Lower leg skin (tissue), 3 donors: Measurements from ENCODE around the gene KRT72.

Source experiments
- POLR2A ChIP-seq, 2 donors: fragments of 450-650 bp; IDR thresholded peaks; one replicate each; pipeline ENCODE4 v1.6.1; 2016 to 2017; ENCODE audit warnings: antibody characterized with exemption in 2 of 2, mild to moderate bottlenecking in 1 of 2, moderate library complexity in 1 of 2
- TF ChIP-seq, protein P1 (sequence below), 3 donors: fragments of 450-650 bp; IDR thresholded peaks; one replicate each; pipeline ENCODE4 v1.5.1; 2016; ENCODE audit warnings: antibody characterized with exemption in 3 of 3, mild to moderate bottlenecking in 3 of 3, moderate library complexity in 2 of 3

DNA sequence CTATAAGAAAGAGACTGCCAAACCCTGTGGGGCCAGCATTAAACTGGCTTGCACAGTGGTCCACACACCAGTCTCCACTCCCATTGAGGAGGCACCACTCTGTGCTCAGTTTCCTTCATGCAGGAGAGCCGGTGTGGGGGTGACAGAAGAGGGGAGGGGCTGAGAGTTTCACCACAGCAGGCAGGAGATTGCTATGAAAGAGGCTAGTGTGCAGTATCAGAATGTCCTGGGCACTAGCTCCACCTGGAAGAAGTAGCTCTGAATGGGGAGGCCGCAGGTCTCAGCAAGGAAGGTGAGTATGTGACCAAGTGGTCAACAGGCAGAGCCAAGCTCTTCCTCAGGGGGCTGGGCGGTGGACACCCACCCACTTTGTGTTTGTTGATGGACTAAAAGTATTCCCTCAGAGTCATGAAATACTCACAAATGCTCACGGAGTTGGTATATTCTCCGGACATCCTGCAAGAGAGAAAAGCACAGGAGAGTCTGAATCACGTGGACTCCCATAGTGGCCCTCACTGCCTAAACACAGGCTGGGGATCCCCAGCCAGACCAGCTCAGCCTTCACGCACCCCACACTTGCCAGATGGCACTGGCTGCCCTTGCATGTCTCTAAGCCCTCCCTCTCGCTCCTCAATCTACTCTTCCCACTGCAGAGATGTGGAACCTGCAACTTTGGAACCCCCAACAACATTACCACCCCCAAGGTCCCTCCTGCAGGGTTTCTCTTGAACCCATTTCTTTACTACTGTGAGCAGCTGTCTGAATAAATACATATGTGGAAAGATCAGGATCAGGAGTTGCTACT, 7.8 kb upstream of the KRT72 start:
- no peak for TF ChIP-seq POLR2A (IDR thresholded peaks at IDR 0.05)
- TF ChIP-seq, protein P1, sequence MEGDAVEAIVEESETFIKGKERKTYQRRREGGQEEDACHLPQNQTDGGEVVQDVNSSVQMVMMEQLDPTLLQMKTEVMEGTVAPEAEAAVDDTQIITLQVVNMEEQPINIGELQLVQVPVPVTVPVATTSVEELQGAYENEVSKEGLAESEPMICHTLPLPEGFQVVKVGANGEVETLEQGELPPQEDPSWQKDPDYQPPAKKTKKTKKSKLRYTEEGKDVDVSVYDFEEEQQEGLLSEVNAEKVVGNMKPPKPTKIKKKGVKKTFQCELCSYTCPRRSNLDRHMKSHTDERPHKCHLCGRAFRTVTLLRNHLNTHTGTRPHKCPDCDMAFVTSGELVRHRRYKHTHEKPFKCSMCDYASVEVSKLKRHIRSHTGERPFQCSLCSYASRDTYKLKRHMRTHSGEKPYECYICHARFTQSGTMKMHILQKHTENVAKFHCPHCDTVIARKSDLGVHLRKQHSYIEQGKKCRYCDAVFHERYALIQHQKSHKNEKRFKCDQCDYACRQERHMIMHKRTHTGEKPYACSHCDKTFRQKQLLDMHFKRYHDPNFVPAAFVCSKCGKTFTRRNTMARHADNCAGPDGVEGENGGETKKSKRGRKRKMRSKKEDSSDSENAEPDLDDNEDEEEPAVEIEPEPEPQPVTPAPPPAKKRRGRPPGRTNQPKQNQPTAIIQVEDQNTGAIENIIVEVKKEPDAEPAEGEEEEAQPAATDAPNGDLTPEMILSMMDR (IDR thresholded peaks at IDR 0.05) = no peak
